GM12892 (cell line): Measurements from ENCODE around the gene TMPRSS7.
A peak's percentile ranks its signal among the peaks of the same experiment; 100 is the strongest.
"Not testable (repeated sequence)": the region's sequence is repeated elsewhere in the genome, so short reads cannot be mapped to it uniquely, and the experiment has no call there.

Experiments used
- DNase-seq: peaks from one replicate; pipeline ENCODE4 v3.0.0; 2011; ENCODE audit not compliant: insufficient read length
- FAIRE-seq: peaks from 2 replicates; lab custom pipeline; 2011; peaks lifted over from hg19 to GRCh38; lab: Jason Lieb, UNC
- POLR2A ChIP-seq: IDR thresholded peaks from 2 replicates; pipeline ENCODE4 v1.6.1; 2011; ENCODE audit warnings: low read depth, low read length, control low read depth
- POLR2AphosphoS5 ChIP-seq: IDR thresholded peaks from 2 replicates; pipeline ENCODE4 v1.6.1; 2011; ENCODE audit warnings: low read depth, low read length, control low read depth
- TAF1 ChIP-seq: IDR thresholded peaks from 2 replicates; pipeline ENCODE4 v1.6.1; 2011; ENCODE audit warnings: low read depth, mild to moderate bottlenecking, control low read depth, low read length, borderline replicate concordance

Gene TMPRSS7

DNA sequence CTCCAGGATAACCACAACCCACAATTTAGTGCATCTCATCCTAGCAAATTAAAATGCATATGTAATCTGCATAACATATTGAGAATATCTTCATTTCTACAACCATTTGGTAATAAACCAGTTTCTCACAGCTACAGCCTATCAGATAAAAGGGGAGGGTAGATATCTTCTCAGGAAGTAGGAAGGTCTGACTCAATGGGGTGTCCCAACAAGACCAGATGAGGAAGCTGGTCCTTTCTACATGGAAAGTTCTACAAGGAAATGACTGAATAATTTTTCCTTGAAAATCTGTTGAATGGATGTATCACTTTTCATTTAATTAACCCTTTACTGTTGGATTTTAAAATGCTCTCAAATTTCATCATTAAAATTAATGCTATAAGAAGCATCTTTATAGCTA lies 17.4 kb upstream of the TMPRSS7 start:
- FAIRE-seq, result no peak
- no peak for DNase-seq
- no peak for TF ChIP-seq POLR2A
- no peak for TF ChIP-seq TAF1
- TF ChIP-seq POLR2AphosphoS5, result no peak

DNA sequence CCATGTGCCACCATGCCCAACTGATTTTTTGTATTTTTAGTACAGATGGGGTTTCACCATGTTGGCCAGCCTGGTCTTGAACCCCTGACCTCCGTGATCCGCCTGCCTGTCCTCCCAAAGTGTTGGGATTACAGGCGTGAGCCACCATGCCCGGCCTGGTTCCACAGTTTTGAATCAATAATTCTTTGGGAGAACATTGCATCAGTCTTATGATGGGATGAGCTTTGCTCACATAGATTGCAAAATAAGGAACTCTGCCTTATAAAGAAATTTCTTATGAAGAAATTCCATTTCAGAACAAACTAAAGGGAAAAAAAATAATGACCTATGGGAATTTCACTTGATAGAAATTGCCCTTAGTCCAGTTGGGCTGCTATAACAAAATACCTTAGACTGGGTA lies 15.8 kb upstream of the TMPRSS7 start:
- FAIRE-seq (no peak), DNase-seq (no peak)
- no peak for TF ChIP-seq TAF1
- no peak for TF ChIP-seq POLR2AphosphoS5
- TF ChIP-seq POLR2A, result no peak

DNA sequence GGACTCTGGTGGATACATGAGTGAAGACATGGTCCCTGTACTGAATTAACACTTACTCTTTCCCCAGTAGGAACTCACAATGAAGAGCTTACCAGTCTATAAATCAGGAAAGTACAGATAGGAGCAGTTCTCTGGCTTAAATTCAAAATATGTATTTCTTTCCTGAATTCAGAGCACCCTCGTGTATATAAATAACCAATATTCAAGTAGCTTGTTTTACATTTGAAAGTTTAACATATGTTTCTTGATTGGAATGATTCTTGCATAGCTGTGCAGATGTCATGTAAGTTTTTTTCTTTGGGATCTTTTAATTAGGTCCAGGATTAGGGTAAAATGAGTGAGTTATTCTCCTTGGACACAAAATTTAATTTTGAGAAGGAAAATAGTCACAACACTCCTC lies 14.8 kb upstream of the TMPRSS7 start:
- no peak for TF ChIP-seq TAF1
- TF ChIP-seq POLR2A, result no peak
- TF ChIP-seq POLR2AphosphoS5, result no peak
- no peak for FAIRE-seq
- no peak for DNase-seq

GRCh38 chr3:112020674-112021085 lies 13.9 kb upstream of the TMPRSS7 start:
- TF ChIP-seq POLR2A (no peak), TAF1 (no peak), POLR2AphosphoS5 (no peak)
- DNase-seq (no peak), FAIRE-seq (peak; percentile 21)

DNA sequence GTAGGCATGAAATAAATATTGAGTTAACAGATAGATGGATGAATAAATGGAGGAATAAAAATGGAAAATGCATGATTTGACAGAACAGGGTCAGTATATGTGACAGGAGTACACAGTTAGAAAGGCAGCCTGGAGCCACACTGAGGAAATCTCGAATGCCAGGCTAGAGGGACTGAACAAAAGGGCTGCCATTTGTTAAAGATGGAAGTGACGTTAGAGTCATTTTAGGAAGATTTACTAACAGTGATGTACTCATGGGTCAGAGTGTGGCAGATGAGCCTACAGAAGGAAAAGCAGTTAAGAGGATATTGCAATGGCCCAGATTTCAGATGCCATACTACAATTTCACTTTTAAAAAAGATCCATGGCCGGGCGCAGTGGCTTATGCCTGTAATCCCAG lies 7.4 kb upstream of the TMPRSS7 start:
- FAIRE-seq, result no peak
- TF ChIP-seq TAF1, result no peak
- no peak for TF ChIP-seq POLR2AphosphoS5
- TF ChIP-seq POLR2A, result no peak
- DNase-seq, result no peak

GRCh38 chr3:112027826-112028225 lies 6.7 kb upstream of the TMPRSS7 start:
- FAIRE-seq, result no peak
- TF ChIP-seq TAF1 (no peak), POLR2A (no peak), POLR2AphosphoS5 (no peak)
- no peak for DNase-seq

- no peak for DNase-seq
- no peak for TF ChIP-seq POLR2A
- TF ChIP-seq POLR2AphosphoS5, result no peak
- no peak for TF ChIP-seq TAF1
- FAIRE-seq, result no peak
Observed at GRCh38 chr3:112030901-112031300, 3.6 kb upstream of the TMPRSS7 start.

DNA sequence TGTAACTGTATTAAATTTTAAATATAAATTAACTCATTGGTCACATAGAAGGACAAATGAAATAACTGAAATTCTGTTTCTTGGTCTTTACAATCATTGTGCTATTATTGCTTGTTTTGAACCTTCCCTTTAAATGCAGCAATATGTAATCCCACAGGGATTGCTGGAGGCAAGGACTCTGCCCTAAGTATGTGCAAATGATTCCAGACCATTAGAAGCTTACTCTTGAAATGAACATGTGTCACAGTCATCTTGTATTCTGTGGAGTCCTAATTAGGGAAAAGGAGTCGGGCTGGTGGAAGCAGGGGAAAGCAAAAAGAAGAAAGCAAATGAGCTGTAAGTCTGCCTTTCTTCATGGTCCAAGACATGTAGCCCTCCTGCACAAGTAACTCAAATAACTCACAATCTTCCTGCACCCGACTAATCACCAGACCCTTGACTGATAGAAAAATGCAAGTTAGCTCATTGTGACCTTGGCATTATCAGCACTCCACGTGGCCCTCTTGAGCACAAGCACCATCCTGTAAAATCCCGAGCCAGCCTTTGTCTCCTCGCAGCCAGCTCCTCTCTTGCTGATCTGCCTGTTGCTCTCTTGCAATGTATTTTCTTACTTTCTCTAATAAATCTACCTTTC lies 2.3 kb upstream of the TMPRSS7 start:
- FAIRE-seq (no peak), DNase-seq (no peak)
- TF ChIP-seq TAF1, result no peak
- no peak for TF ChIP-seq POLR2A
- TF ChIP-seq POLR2AphosphoS5, result no peak

DNA sequence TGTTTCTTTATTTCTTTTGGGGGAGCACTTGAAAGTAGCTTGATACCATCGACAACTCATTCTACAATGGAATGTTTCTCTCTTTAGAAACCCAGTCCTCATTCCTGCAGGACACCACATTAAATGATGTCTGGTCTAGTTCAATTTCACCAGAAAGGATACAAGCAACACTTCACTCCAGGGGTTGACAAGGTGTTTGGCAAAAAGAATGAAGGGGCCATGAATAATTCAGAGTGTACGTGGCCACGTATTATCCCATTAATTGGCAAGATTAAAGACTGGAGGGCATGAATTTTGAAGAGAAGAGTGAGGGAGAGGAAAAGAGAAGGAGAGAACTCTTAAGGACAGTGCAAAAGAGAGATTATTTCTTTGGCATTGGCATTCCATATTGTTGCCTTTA lies 705 bp downstream of the TMPRSS7 start:
- FAIRE-seq (no peak), DNase-seq (no peak)
- TF ChIP-seq POLR2AphosphoS5, result no peak

GRCh38 chr3:112037194-112037593 lies 2.7 kb downstream of the TMPRSS7 start:
- FAIRE-seq, DNase-seq: not testable (repeated sequence)

DNA sequence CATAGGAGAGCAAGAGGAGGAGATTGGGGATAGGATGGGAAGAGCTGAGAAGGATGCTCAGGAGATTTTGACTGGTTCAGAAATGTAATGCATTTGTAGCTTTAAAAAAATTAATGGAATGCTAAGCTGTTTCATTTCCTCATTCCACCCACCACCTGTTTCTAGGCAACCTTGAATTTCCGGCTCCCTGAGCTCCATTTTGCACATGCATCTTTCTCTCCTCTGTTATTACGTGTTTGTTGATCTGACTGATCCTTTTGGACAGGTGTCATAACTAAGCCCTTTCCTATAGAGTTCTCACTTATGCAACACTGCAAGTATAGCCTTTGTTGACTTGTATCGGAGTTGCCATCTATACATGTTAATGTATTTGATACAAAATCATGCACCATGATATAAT lies 4.3 kb downstream of the TMPRSS7 start:
- FAIRE-seq (no peak), DNase-seq (no peak)
- no peak for TF ChIP-seq POLR2A
- no peak for TF ChIP-seq TAF1
- TF ChIP-seq POLR2AphosphoS5, result no peak

GRCh38 chr3:112041321-112041720 lies 6.8 kb downstream of the TMPRSS7 start:
- FAIRE-seq (no peak), DNase-seq (no peak)
- TF ChIP-seq POLR2AphosphoS5 (no peak), TAF1 (no peak), POLR2A (no peak)

GRCh38 chr3:112042842-112043280 lies 8.3 kb downstream of the TMPRSS7 start:
- DNase-seq (no peak), FAIRE-seq (no peak)
- no peak for TF ChIP-seq POLR2AphosphoS5
- no peak for TF ChIP-seq POLR2A
- no peak for TF ChIP-seq TAF1
